ENCODE results near the gene DCX.
"Not testable (repeated sequence)": the region's sequence is repeated elsewhere in the genome, so short reads cannot be mapped to it uniquely, and the experiment has no call there.

The DCX gene

GRCh38 chrX:111365770-111366325 lies 46.1 kb downstream of the DCX start:
- no peak for DNase-seq

GRCh38 chrX:111363741-111364140 lies 48.3 kb downstream of the DCX start:
- no peak for DNase-seq

- DNase-seq = no peak
Observed at GRCh38 chrX:111361751-111362150, 50.2 kb downstream of the DCX start.

GRCh38 chrX:111360839-111361238 lies 51.2 kb downstream of the DCX start:
- DNase-seq = no peak

- DNase-seq = no peak
Observed at GRCh38 chrX:111355523-111356115, 56.4 kb downstream of the DCX start.

GRCh38 chrX:111354496-111354895 lies 57.5 kb downstream of the DCX start:
- DNase-seq = no peak

- DNase-seq = no peak
Observed at GRCh38 chrX:111353793-111354192, 58.2 kb downstream of the DCX start.

- no peak for DNase-seq
Observed at GRCh38 chrX:111352424-111352823, 59.6 kb downstream of the DCX start.

GRCh38 chrX:111349934-111350333 lies 62.1 kb downstream of the DCX start:
- DNase-seq = no peak

- DNase-seq = no peak
Observed at GRCh38 chrX:111349101-111349500, 62.9 kb downstream of the DCX start.

GRCh38 chrX:111348429-111348828 lies 63.6 kb downstream of the DCX start:
- no peak for DNase-seq

GRCh38 chrX:111346150-111346549 lies 65.8 kb downstream of the DCX start:
- DNase-seq = not testable (repeated sequence)

- DNase-seq = no peak
Observed at GRCh38 chrX:111340054-111340453, 71.9 kb downstream of the DCX start.

GRCh38 chrX:111339212-111339611 lies 72.8 kb downstream of the DCX start:
- no peak for DNase-seq

- no peak for DNase-seq
Observed at GRCh38 chrX:111338095-111338698, 73.8 kb downstream of the DCX start.

- DNase-seq = no peak
Observed at GRCh38 chrX:111337067-111337637, 74.8 kb downstream of the DCX start.

GRCh38 chrX:111336141-111336540 lies 75.9 kb downstream of the DCX start:
- no peak for DNase-seq

- DNase-seq = no peak
Observed at GRCh38 chrX:111329370-111329769, 82.6 kb downstream of the DCX start.

GRCh38 chrX:111328858-111329257 lies 83.1 kb downstream of the DCX start:
- no peak for DNase-seq

- no peak for DNase-seq
Observed at GRCh38 chrX:111322231-111322855, 89.6 kb downstream of the DCX start.

GRCh38 chrX:111319451-111319850 lies 92.5 kb downstream of the DCX start:
- no peak for DNase-seq

- DNase-seq = no peak
Observed at GRCh38 chrX:111318901-111319300, 93.1 kb downstream of the DCX start.

- no peak for DNase-seq
Observed at GRCh38 chrX:111309083-111309482, 102.9 kb downstream of the DCX start.

- DNase-seq = no peak
Observed at GRCh38 chrX:111308039-111308438, 104.0 kb downstream of the DCX start.

All from HCEC 1CT (cell line).